ENCODE measurements around the gene ASB15.

The ASB15 gene

GRCh38 chr7:123594813-123595241 is 6.8 kb upstream of the ASB15 start:
- no peak for DNase-seq (ENCODE audit: extremely low read depth, low read depth)
- no peak for TF ChIP-seq CTCF (IDR thresholded peaks at IDR 0.05; ENCODE audit: low read depth, low read length, missing control alignments)
- no peak overlapping the region for H3K4me3 ChIP-seq (replicated peaks; ENCODE audit: low read depth, low read length)

- no peak overlapping the region for H3K4me3 ChIP-seq (replicated peaks; ENCODE audit: low read depth, low read length)
- TF ChIP-seq CTCF (IDR thresholded peaks at IDR 0.05; ENCODE audit: low read depth, low read length, missing control alignments), result no peak
- no peak for DNase-seq (ENCODE audit: extremely low read depth, low read depth)
These were observed 3.0 kb upstream of the ASB15 start for GRCh38 chr7:123598657-123599056.

GRCh38 chr7:123599766-123600165 is 1.9 kb upstream of the ASB15 start:
- no peak overlapping the region for H3K4me3 ChIP-seq (replicated peaks; ENCODE audit: low read depth, low read length)
- no peak for TF ChIP-seq CTCF (IDR thresholded peaks at IDR 0.05; ENCODE audit: low read depth, low read length, missing control alignments)
- DNase-seq (ENCODE audit: extremely low read depth, low read depth), result no peak

GRCh38 chr7:123600876-123601275 is 745 bp upstream of the ASB15 start:
- no peak for TF ChIP-seq CTCF (IDR thresholded peaks at IDR 0.05; ENCODE audit: low read depth, low read length, missing control alignments)
- H3K4me3 ChIP-seq (replicated peaks; ENCODE audit: low read depth, low read length), result no peak overlapping the region
- DNase-seq (ENCODE audit: extremely low read depth, low read depth), result no peak

- H3K4me3 ChIP-seq (replicated peaks; ENCODE audit: low read depth, low read length), result no peak overlapping the region
- TF ChIP-seq CTCF (IDR thresholded peaks at IDR 0.05; ENCODE audit: low read depth, low read length, missing control alignments), result no peak
- DNase-seq (ENCODE audit: extremely low read depth, low read depth), result no peak
These were observed 1.0 kb downstream of the ASB15 start for GRCh38 chr7:123602648-123603047.

GRCh38 chr7:123604739-123605138 is 3.1 kb downstream of the ASB15 start:
- no peak for DNase-seq (ENCODE audit: extremely low read depth, low read depth)
- TF ChIP-seq CTCF (IDR thresholded peaks at IDR 0.05; ENCODE audit: low read depth, low read length, missing control alignments), result no peak
- no peak overlapping the region for H3K4me3 ChIP-seq (replicated peaks; ENCODE audit: low read depth, low read length)

- no peak for TF ChIP-seq CTCF (IDR thresholded peaks at IDR 0.05; ENCODE audit: low read depth, low read length, missing control alignments)
- H3K4me3 ChIP-seq (replicated peaks; ENCODE audit: low read depth, low read length), result no peak overlapping the region
- DNase-seq (ENCODE audit: extremely low read depth, low read depth), result no peak
These were observed 5.9 kb downstream of the ASB15 start for GRCh38 chr7:123607423-123607975.

All from HFF-Myc (cell line).